NCI-H510A (cell line): ENCODE measurements around the gene PDP2.

Experiments
- DNase-seq: peaks from one replicate; lab custom pipeline; 2025; lab: John Stamatoyannopoulos, UW

The PDP2 gene

GRCh38 chr16:66880288-66881013 is at the start of gene PDP2:
Gene PDP2, plus strand, starts transcription at chr16:66880515. Its CDS starts 3,770 bp downstream, at chr16:66884285.
- DNase-seq, result peak; percentile 88

- no peak for DNase-seq
Measured at GRCh38 chr16:66832190-66832589, 48.1 kb upstream of the PDP2 start.

- no peak for DNase-seq
Measured at GRCh38 chr16:66832661-66833305, 47.5 kb upstream of the PDP2 start.

- no peak for DNase-seq
Measured at GRCh38 chr16:66834746-66835145, 45.6 kb upstream of the PDP2 start.

GRCh38 chr16:66840883-66841282 is 39.4 kb upstream of the PDP2 start:
- no peak for DNase-seq

- DNase-seq, result no peak
Measured at GRCh38 chr16:66841366-66841765, 38.9 kb upstream of the PDP2 start.

DNA sequence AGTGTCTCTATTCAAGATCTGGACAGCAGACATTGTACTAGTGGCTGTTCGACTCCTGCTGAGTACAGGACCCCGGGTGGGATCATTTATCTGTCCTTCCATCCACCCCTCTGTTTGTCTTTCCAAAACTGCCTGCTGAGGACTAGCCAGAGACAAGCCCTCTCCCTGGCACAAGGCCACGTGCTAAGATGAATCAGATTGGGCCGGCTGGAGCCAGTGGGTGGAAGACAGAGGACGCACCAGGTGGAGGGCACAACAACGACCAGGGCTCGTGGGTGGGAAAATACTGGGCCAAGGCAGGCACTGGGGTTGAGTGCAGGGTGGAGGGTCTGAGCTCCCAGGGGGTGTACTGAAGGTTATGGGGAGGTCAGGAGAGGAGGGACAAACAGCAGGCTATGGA is 37.5 kb upstream of the PDP2 start:
- DNase-seq, result no peak

DNA sequence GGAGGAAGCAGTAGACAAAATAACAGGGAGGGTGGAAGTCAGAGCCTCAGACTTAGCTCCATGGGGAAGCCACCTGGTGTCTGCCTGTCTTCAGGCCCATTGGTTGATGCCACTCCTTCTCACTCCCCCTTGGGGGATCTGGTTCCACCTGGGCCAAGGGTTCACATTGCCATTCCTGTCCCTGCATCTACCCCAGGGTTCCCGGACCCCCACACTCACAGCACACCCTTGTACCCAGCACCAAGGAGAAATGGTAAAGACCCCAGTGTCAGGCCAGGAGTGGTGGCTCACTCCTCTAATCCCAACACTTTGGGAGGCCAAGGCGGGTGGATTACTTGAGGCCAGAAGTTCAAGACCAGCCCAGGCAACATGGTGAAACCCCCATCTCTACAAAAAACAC is 37.1 kb upstream of the PDP2 start:
- no peak for DNase-seq

DNA sequence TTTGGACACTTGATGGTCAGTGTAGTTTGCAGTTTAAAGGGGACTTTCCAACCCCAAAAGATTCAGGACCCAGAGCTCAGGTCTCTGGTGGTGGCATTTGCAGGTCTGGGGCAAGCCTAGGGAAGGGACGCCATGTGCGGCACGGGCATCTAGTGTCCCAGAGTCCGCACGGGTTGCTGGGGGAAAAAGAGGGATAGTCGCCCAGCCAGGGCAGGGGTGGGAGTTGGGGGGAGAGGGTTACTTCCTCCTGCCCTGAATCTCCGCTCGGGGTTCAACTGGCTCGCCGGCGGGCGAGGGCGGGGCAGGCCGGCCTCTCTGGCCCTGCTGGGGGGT is 36.3 kb upstream of the PDP2 start:
- DNase-seq, result no peak

GRCh38 chr16:66844342-66845079 is 35.8 kb upstream of the PDP2 start, which contains the start of gene CA7:
Gene CA7, plus strand, starts transcription at chr16:66844414. Its CDS starts 74 bp downstream, at chr16:66844488.
- no peak for DNase-seq

DNA sequence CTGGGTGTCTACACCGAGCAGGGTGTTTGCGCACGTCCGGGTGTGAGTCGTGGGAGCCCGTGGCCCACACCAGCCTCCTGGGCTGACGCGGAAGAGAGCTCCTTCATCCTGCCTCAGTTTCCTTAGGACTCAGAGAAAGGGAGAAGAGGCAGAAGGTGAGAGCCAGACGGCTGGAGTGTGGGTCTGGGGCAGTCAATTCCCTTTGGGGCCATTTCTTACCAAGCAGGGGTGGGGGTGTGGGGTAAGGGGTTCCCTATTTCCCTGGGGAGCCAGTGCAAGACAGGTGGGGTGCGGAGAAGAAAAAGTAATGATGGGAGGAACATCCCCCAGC is 35.3 kb upstream of the PDP2 start:
- no peak for DNase-seq

GRCh38 chr16:66845791-66846221 is 34.5 kb upstream of the PDP2 start:
- no peak for DNase-seq

DNA sequence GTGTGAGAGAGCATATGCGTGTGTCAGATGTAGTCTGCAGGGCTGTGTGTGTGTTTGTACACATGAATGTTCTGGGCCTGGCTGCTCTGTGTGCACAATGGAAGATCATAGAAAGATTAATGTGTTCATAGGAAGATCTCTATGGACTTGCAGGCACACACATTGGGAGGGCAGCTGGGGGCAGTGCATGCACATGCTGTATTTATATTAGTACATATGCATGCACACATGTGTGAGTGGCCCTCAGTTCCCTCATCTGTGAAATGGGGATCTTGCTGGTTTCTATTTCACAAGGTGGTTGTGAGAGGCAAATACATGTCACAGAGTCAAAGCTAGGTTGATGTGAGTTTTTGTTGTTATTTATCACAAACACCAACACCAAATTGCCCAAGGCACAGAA is 34.0 kb upstream of the PDP2 start:
- DNase-seq, result no peak

DNA sequence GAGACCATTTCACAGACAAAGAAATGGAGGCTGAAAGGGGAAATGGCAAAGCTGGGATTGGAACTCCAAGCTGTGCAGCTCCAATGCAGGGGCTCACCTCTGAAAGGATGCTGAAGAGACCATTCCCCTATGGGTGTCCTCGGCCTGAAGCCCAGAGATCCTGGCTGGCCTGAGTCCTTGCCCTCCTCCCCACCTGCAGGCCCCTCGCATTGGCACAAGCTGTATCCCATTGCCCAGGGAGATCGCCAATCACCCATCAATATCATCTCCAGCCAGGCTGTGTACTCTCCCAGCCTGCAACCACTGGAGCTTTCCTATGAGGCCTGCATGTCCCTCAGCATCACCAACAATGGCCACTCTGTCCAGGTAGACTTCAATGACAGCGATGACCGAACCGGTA is 33.5 kb upstream of the PDP2 start:
- no peak for DNase-seq

DNA sequence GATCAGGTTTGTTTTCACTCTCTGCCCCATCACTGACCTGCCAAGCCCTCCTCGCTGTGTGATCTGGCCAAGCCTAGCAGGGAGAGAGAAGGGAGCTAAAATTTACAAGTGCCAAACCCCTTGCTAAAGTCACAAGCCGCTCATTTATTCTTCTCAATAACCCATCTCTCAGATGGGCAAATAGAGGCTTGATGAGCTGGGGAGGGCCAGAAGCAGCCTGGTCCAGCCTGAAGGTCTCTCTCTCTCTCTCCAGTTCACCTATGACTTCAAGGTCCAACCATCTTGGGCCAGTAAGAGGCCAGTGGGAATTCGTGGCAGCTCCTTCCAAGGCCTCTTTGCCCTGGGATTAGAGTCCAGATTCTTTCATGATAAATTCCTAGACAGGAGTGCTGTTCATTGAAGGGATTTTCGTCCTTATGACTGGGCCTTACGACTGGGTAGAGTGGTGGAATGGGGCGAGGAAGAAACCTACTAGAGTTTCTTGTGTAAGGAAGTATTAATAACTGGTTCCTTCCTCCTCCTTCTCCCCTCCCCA is 32.7 kb upstream of the PDP2 start:
- no peak for DNase-seq

GRCh38 chr16:66848172-66848571 is 32.1 kb upstream of the PDP2 start:
- DNase-seq, result no peak

DNA sequence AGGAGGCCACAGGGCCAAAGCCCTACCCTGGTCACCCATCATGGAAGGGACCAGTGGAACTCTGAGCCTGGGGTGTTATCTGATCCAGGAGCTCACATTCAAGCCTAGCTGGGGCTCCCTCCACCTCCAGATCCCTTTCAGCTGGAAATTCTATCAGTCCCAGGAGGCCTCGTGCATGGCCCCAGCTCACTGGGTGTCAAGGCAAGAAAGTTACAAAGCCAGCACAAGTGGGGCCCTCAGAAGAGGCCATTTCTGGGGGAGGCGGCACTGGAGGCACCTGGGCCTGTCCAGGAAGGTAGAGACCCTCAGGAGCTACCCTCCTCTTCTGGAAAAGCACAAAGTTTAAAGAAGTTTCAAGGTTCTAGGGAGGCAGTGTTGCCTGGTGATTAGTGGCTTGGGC is 31.3 kb upstream of the PDP2 start:
- no peak for DNase-seq

- no peak for DNase-seq
Measured at GRCh38 chr16:66849549-66849948, 30.8 kb upstream of the PDP2 start.

DNA sequence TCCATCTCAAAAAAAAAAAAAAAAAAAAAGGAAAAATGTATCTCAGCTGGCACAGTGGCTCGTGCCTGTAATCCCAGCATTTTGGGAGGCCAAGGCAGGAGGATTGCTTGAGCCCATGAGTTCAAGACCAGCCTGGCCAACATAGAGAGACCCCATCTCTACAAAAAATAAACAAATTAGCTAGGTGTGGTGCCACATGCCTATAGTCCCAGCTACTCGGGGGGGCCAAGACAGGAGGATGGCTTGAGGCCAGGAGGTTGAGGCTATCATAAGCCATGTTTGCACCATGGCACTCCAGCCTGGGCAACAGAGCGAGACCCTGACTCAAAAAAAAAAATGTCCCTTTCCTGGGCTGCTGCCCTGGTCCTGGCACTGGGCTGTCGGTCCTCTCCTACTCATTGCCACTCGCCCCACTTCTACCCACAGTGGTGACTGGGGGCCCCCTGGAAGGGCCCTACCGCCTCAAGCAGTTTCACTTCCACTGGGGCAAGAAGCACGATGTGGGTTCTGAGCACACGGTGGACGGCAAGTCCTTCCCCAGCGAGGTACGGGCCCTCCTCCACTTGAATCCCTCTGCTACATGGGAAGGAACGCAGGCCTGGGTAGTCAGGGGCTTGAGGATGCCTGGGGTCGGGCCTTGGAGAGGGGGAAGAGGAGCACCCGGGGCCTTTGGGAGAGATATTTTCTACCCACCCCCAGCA is 30.1 kb upstream of the PDP2 start:
- DNase-seq, result no peak

GRCh38 chr16:66851166-66851964 is 28.9 kb upstream of the PDP2 start:
- DNase-seq, result no peak
